IPS-18c (cell line): ENCODE results near the gene NXN.
"Not testable (repeated sequence)": the region's sequence is repeated elsewhere in the genome, so short reads cannot be mapped to it uniquely, and the experiment has no call there.

Source experiments
- H3K4me3 ChIP-seq: 2 replicates; pipeline ENCODE4 v1.7.0; 2013; ENCODE audit warnings: low read depth, mild to moderate bottlenecking, low read length, moderate library complexity; ENCODE audit not compliant: insufficient read depth
- H3K9me3 ChIP-seq: one replicate; pipeline ENCODE4 v1.6.1; 2013; ENCODE audit warnings: mild to moderate bottlenecking, low read length, moderate library complexity; ENCODE audit not compliant: control insufficient read depth, insufficient read depth

Gene NXN

GRCh38 chr17:995324-995723 is 15.7 kb upstream of the NXN start:
- H3K4me3 ChIP-seq, H3K9me3 ChIP-seq: not testable (repeated sequence)

GRCh38 chr17:992933-993332 is 13.4 kb upstream of the NXN start:
- H3K9me3 ChIP-seq: no peaks in the 10 kb centered on the region
- H3K4me3 ChIP-seq: no peak overlapping the region

GRCh38 chr17:988561-988960 is 9.0 kb upstream of the NXN start:
- no peaks in the 10 kb centered on the region for H3K9me3 ChIP-seq

GRCh38 chr17:987931-988330 is 8.4 kb upstream of the NXN start:
- no peak overlapping the region for H3K4me3 ChIP-seq
- no peaks in the 10 kb centered on the region for H3K9me3 ChIP-seq

More at GRCh38 chr17:988561-988960, 9.0 kb upstream of the NXN start:
- H3K4me3 ChIP-seq: no peak overlapping the region

- Histone ChIP-seq H3K4me3 (no peak overlapping the region), H3K9me3 (no peaks in the 10 kb centered on the region)
Measured at GRCh38 chr17:986322-986929, 6.8 kb upstream of the NXN start.

GRCh38 chr17:983921-984320 is 4.3 kb upstream of the NXN start:
- Histone ChIP-seq H3K9me3 (no peaks in the 10 kb centered on the region), H3K4me3 (no peak overlapping the region)

GRCh38 chr17:981292-981658 is 1.7 kb upstream of the NXN start:
- H3K9me3 ChIP-seq: no peaks in the 10 kb centered on the region
- no peak overlapping the region for H3K4me3 ChIP-seq

GRCh38 chr17:980406-981291 is 1.1 kb upstream of the NXN start:
- H3K9me3 ChIP-seq: no peaks in the 10 kb centered on the region
- H3K4me3 ChIP-seq: peak overlapping the region; percentile 61; the same call in 1 of the 2 replicates

- H3K4me3 ChIP-seq: peak overlapping the region; percentile 71; the same call in 1 of the 2 replicates
- no peaks in the 10 kb centered on the region for H3K9me3 ChIP-seq
Measured at GRCh38 chr17:979212-979538, 401 bp downstream of the NXN start.

- Histone ChIP-seq H3K4me3 (peak overlapping the region; percentile 59), H3K9me3 (no peaks in the 10 kb centered on the region)
Measured at GRCh38 chr17:978103-979093, 1.2 kb downstream of the NXN start.

- H3K9me3 ChIP-seq: no peaks in the 10 kb centered on the region
- no peak overlapping the region; the same call in 1 of the 2 replicates for H3K4me3 ChIP-seq
Measured at GRCh38 chr17:977166-977565, 2.4 kb downstream of the NXN start.

- H3K4me3 ChIP-seq: no peak overlapping the region
- no peaks in the 10 kb centered on the region for H3K9me3 ChIP-seq
Measured at GRCh38 chr17:976312-976711, 3.3 kb downstream of the NXN start.

GRCh38 chr17:975371-975915 is 4.1 kb downstream of the NXN start:
- Histone ChIP-seq H3K9me3 (no peaks in the 10 kb centered on the region), H3K4me3 (peak overlapping the region; percentile 9; the same call in 1 of the 2 replicates)

GRCh38 chr17:974778-975177 is 4.8 kb downstream of the NXN start:
- H3K4me3 ChIP-seq, H3K9me3 ChIP-seq: not testable (repeated sequence)

- Histone ChIP-seq H3K9me3 (no peaks in the 10 kb centered on the region), H3K4me3 (no peak overlapping the region)
Measured at GRCh38 chr17:973053-973452, 6.5 kb downstream of the NXN start.

- not testable (repeated sequence) for H3K9me3 ChIP-seq, H3K4me3 ChIP-seq
Measured at GRCh38 chr17:971861-972260, 7.7 kb downstream of the NXN start.

- no peak overlapping the region for H3K4me3 ChIP-seq
Measured at GRCh38 chr17:970364-970763, 9.2 kb downstream of the NXN start.

More at GRCh38 chr17:970364-970763, 9.2 kb downstream of the NXN start:
- H3K9me3 ChIP-seq: no peaks in the 10 kb centered on the region
